HG02759 (cell line): ENCODE data around the gene CLIP2.
"Not testable (repeated sequence)": the region's sequence is repeated elsewhere in the genome, so short reads cannot be mapped to it uniquely, and the experiment has no call there.

ENCODE experiments used
- ATAC-seq: cut with Tn5 transposase; IDR thresholded peaks from one replicate; pipeline ENCODE4 v1.9.1; 2021; ENCODE audit warnings: mild to moderate bottlenecking, moderate library complexity; ENCODE audit not compliant: unreplicated experiment

CLIP2 gene

GRCh38 chr7:74364061-74364460 is 74.9 kb downstream of the CLIP2 start:
- no peak for ATAC-seq

- no peak for ATAC-seq
Measured at GRCh38 chr7:74365322-74366022, 76.3 kb downstream of the CLIP2 start.

GRCh38 chr7:74371381-74372341 is 82.5 kb downstream of the CLIP2 start:
- ATAC-seq: no peak

GRCh38 chr7:74372511-74373111 is 83.4 kb downstream of the CLIP2 start:
- no peak for ATAC-seq

- ATAC-seq: no peak
Measured at GRCh38 chr7:74373536-74373935, 84.3 kb downstream of the CLIP2 start.

DNA sequence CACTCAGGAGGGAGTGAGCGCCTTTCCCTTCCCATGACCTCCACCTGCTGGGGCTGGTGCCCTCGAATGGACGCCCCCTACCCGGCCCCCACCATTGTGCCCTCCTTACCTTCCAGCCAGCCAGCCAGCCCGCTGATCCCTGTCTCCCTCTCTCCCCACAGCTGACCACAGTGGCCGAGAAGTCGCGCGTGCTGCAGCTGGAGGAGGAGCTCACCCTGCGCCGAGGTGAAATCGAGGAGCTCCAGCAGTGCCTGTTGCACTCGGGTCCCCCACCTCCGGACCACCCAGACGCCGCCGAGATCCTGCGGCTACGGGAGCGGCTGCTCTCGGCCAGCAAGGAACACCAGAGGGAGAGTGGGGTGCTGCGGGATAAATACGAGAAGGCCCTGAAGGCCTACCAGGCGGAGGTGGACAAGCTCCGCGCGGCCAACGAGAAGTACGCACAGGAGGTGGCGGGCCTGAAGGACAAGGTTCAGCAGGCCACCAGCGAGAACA is 86.6 kb downstream of the CLIP2 start:
- ATAC-seq: no peak

GRCh38 chr7:74376256-74377036 is 87.2 kb downstream of the CLIP2 start:
- no peak for ATAC-seq

DNA sequence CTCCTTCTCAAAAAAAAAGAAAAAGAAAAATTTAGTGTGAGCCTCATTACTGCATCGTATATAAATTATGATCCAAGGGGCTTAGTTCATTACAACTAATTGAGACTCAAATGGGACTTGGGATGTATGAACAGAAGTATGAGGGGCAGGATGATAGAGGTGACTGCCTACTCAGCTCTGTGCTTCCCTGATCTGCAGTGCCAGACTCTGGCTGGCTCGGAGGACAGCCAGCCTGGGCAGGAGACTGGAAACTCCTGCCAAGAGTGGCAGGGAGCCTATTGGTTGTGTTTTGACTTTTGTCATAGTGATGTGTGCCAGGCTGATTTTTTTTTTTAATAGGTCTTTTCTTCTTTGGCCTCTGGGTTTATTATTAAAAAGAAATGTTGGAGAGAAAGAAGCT is 90.7 kb downstream of the CLIP2 start:
- ATAC-seq: no peak

GRCh38 chr7:74380720-74381119 is 91.5 kb downstream of the CLIP2 start:
- ATAC-seq: no peak

DNA sequence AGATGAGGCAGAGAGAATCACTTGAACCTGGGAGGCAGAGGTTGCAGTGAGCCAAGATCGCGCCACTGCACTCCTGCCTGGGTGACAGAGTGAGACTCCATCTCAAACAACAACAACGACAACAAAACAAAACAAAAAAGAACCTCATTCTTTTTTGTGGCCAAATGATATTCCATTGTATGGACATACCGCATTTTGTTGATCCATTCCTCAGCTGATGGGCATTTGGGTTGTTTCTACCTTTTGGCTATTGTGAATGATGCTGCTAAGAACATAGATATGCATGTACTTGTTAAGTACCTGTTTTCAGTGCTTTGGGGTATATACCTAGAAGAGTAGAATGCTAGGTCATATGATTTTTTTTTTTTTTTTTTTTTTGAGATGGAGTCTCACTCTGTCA is 94.9 kb downstream of the CLIP2 start:
- not testable (repeated sequence) for ATAC-seq

DNA sequence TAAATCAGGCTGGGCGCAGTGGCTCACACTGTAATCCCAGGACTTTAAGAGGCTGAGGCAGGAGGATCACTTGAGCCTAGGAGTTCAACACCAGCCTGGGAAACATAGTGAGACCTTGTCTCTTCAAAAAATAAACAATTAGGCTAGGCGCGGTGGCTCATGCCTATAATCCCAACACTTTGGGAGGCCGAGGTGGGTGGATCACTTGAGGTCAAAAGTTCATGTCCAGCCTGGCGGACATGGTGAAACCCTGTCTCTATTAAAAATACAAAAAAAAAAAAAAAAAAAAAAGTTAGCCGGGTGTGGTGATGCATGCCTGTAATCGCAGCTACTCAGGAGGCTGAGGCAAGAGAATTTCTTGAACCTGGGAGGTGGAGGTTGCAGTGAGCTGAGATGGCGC is 95.6 kb downstream of the CLIP2 start:
- ATAC-seq: not testable (repeated sequence)

DNA sequence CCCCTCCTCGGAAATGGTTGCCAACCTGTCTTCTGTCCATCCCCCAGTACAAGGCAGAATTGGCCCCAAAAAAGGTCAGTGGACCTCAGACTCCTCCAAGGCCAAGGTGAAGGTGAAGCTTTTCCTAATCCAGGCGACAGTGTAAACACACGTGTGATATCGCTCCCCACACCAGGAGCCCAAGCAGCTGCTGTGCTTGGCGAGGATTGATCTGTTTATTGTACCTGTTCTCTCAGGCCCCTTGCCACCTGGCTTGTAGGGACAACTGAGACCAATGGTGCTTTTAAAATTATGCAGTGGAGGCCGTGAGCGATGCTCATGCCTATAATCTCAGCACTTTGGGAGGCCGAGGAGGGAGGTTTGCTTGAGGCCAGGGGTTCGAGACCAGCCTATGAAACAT is 98.4 kb downstream of the CLIP2 start:
- no peak for ATAC-seq

DNA sequence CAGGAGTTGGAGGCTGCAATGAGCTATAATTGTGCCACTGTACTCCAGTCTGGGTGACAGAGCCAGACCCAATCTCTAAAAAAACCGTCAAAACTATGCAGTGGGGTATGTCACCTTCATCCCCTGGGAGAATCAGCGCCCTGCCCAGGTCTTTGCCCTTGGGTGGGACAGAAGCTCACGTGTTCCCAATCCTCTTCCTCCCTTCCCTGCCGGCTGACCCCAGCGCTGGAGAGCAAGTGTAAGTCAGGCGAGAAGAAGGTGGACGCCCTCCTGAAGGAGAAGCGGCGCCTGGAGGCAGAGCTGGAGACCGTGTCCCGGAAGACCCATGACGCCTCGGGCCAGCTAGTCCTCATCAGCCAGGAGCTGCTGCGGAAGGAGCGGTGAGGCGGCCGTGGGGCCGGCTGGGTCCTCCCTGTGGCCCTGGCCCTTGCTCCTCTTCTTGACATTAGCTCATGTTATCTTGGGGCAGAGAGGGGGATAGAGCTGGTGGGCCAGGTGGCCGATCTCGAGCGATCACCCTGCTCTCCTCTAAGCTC is 99.7 kb downstream of the CLIP2 start:
- ATAC-seq: no peak

GRCh38 chr7:74393722-74394121 is 104.5 kb downstream of the CLIP2 start:
- ATAC-seq: not testable (repeated sequence)

GRCh38 chr7:74394601-74395000 is 105.4 kb downstream of the CLIP2 start:
- not testable (repeated sequence) for ATAC-seq

DNA sequence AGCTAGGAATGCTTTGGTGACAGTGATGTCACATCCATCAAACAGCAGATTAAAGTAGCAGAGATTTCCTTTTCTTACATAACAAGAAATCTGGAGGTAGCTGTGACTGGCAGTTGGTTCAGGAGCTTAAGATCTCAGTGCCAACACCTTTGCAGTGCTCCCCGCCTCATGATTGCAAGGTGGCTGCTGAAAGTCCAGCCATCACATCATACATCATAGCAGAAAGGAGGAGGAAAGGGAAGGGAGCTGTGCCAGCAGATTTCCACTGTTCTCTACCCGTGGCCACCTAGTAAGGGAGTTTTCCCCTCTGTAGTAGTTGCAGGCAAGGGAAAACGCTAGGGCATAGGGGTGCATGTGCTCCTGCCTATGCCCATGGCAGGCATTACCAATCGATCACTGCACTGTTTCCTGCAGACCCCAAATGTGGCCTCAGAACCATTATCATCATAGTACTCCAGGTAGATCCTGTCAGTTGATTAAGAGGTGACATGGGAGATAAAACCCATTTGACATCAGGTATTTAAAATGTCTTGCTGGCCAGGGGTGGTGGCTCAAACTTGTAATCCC is 106.6 kb downstream of the CLIP2 start:
- ATAC-seq: no peak

GRCh38 chr7:74396993-74397392 is 107.8 kb downstream of the CLIP2 start:
- no peak for ATAC-seq

DNA sequence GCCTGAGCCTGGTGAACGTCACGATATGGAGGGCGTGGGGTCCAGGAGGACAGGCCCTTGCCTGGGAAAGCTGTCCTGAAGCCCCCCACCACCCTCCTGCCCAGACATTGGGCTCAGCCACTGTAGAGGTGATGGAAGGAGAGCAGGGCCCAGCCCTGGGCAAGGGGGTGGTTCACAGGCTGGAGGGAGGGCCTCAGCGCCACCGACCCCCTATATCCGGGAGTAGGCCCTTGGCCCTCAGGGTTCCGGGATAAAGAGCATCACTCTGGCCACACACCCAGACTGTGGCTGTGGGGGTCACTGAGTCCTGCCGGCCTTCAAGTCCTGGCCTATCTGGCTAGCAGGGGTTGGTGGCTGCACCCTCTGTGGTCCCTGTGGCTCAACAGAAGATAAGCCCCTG is 109.2 kb downstream of the CLIP2 start:
- ATAC-seq: no peak

DNA sequence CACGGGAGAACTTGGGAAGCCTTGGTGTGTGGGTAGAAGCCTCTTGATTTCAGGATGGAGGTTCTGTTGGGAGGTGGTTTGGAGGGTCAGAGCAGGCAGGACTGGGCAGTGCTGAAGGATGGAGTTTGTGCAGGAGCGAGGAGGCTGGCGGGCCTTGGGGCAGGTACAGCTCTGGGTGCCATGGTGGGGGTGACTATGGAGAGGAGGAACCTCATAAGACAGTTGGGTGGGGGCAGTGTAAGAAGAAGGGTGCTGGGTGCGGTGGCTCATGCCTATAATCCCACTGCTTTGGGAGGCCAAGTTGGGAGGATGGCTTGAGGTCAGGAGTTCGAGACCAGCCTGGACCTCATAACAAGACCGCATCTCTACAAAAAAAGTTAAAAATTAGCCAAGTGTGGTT is 109.8 kb downstream of the CLIP2 start:
- ATAC-seq: no peak
